ENCODE measurements around the gene DAPK2. TPM values are rescaled to one million over a fixed set of nuclear protein-coding genes. Genes with fewer than 3 reads are reported as not detected.

Gene DAPK2
- total RNA-seq, 1 experiment from 2014 or later = 1.4 TPM

GRCh38 chr15:63915209-63915872 is 130.9 kb downstream of the DAPK2 start:
- no peaks in the 10 kb centered on the region for H3K27me3 Mint-ChIP-seq (ENCODE audit: insufficient read depth, unreplicated experiment)
- no peaks in the 10 kb centered on the region for H3K9me3 Mint-ChIP-seq (ENCODE audit: unreplicated experiment)
- no peak overlapping the region for H3K4me3 ChIP-seq (ENCODE audit: low read depth, low read length)
- TF ChIP-seq, protein P1, sequence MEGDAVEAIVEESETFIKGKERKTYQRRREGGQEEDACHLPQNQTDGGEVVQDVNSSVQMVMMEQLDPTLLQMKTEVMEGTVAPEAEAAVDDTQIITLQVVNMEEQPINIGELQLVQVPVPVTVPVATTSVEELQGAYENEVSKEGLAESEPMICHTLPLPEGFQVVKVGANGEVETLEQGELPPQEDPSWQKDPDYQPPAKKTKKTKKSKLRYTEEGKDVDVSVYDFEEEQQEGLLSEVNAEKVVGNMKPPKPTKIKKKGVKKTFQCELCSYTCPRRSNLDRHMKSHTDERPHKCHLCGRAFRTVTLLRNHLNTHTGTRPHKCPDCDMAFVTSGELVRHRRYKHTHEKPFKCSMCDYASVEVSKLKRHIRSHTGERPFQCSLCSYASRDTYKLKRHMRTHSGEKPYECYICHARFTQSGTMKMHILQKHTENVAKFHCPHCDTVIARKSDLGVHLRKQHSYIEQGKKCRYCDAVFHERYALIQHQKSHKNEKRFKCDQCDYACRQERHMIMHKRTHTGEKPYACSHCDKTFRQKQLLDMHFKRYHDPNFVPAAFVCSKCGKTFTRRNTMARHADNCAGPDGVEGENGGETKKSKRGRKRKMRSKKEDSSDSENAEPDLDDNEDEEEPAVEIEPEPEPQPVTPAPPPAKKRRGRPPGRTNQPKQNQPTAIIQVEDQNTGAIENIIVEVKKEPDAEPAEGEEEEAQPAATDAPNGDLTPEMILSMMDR (IDR thresholded peaks at IDR 0.05; ENCODE audit: insufficient read depth in 1 of 2, low read depth in 1 of 2, low read length in 1 of 2, severe bottlenecking in 1 of 2, unreplicated experiment in 1 of 2) = no peak
- no peak overlapping the region for H3K4me3 Mint-ChIP-seq (ENCODE audit: unreplicated experiment)
- no peak overlapping the region for H3K27ac Mint-ChIP-seq (ENCODE audit: unreplicated experiment)
- H3K27me3 ChIP-seq (replicated peaks; ENCODE audit: control insufficient read depth, insufficient read depth, low read length) = no peaks in the 10 kb centered on the region; the same call in 1 of the 2 replicates
- BruUV-seq (replicated peaks) = no TSS peak
- POLR2A ChIA-PET = no interaction called here
- H3K9me3 ChIP-seq = no peaks in the 10 kb centered on the region
- H3K36me3 ChIP-seq (ENCODE audit: control insufficient read depth, insufficient read depth, low read length) = no peaks in the 10 kb centered on the region; the same call in 1 of the 2 replicates
- no peaks in the 10 kb centered on the region for H3K36me3 Mint-ChIP-seq (ENCODE audit: insufficient read depth, unreplicated experiment)
- peaks cover 4% of the 10 kb centered on the region; the same call in 1 of the 2 replicates for H3K4me1 ChIP-seq
- peaks cover 12% of the 10 kb centered on the region for H3K4me1 Mint-ChIP-seq (ENCODE audit: low read depth, unreplicated experiment)
- CTCF ChIA-PET = no interaction called here
- intact Hi-C loops (cut with micrococcal nuclease; ENCODE audit: unreplicated experiment) = loop anchor here (10.0 kb wide), 1 partner anchor 129 kb away; the partner anchor contains the start of gene DAPK2
- no peak for DNase-seq

DNA sequence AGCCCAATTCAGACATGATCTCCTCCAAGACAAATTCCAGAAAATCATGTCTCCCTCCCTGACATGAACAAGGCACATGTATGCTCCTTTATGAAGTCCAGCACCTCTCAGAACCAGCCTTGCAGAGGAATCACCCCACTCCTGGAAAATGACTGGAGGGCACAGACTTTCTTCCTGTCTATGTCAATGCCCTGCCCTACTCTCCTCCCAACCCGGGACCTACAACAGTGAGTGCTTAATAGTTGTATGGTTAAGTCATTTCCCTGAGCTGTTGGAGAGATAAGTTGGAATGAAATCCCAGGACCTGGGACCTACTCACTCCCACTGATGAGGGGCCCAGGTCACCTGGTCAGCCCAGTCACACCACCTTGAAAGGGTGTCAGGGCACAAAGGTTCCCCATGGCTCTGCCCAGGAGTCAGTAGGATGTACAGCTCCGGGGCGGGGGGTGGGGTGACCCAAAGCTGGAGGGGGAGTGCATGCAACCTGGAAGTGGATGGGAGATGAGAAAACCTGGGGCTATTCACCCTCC is 132.4 kb downstream of the DAPK2 start:
- Histone ChIP-seq H3K4me1 (peaks cover 4% of the 10 kb centered on the region; the same call in 1 of the 2 replicates), H3K27me3 (replicated peaks; ENCODE audit: control insufficient read depth, insufficient read depth, low read length) (no peaks in the 10 kb centered on the region; the same call in 1 of the 2 replicates), H3K36me3 (ENCODE audit: control insufficient read depth, insufficient read depth, low read length) (no peaks in the 10 kb centered on the region; the same call in 1 of the 2 replicates), H3K4me3 (ENCODE audit: low read depth, low read length) (no peak overlapping the region), H3K9me3 (no peaks in the 10 kb centered on the region)
- Mint-ChIP-seq H3K9me3 (ENCODE audit: unreplicated experiment) (no peaks in the 10 kb centered on the region), H3K27ac (ENCODE audit: unreplicated experiment) (no peak overlapping the region), H3K4me1 (ENCODE audit: low read depth, unreplicated experiment) (peaks cover 12% of the 10 kb centered on the region), H3K4me3 (ENCODE audit: unreplicated experiment) (no peak overlapping the region), H3K36me3 (ENCODE audit: insufficient read depth, unreplicated experiment) (no peaks in the 10 kb centered on the region), H3K27me3 (ENCODE audit: insufficient read depth, unreplicated experiment) (no peaks in the 10 kb centered on the region)
- TF ChIP-seq, protein P1 (IDR thresholded peaks at IDR 0.05; ENCODE audit: insufficient read depth in 1 of 2, low read depth in 1 of 2, low read length in 1 of 2, severe bottlenecking in 1 of 2, unreplicated experiment in 1 of 2) = no peak
- BruUV-seq (replicated peaks) = no TSS peak
- intact Hi-C loops (cut with micrococcal nuclease; ENCODE audit: unreplicated experiment) = loop anchor here (10.0 kb wide), 1 partner anchor 131 kb away; the partner anchor contains the start of gene DAPK2
- POLR2A ChIA-PET = no interaction called here
- no peak for DNase-seq
- CTCF ChIA-PET = interaction anchor here (0.6 kb wide), 1 partner anchor 162 kb away, joined by 5 read pairs; no protein-coding TSS in a partner anchor

DNA sequence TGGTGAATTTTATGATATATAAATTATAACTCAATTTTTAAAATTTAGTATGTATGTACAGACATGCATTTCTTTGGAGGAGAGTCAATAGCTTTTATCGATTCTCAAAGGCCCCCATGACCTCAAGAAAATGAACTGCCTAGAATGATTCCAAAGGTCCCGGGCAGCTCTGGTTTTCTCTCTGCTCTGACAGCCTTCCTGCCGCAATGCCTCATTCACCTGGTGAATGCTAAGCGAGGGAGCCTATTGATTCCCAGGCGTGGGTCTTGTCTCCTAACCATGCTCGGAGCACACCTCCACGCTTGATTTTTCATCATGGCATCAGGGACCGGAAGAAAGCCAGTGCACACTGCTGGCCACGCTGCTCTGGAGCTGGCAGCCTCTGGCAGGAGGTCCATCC is 132.9 kb downstream of the DAPK2 start:
- H3K27me3 Mint-ChIP-seq (ENCODE audit: insufficient read depth, unreplicated experiment) = no peaks in the 10 kb centered on the region
- POLR2A ChIA-PET = no interaction called here
- CTCF ChIA-PET = no interaction called here
- no peaks in the 10 kb centered on the region for H3K36me3 Mint-ChIP-seq (ENCODE audit: insufficient read depth, unreplicated experiment)
- DNase-seq = no peak
- no peaks in the 10 kb centered on the region for H3K9me3 ChIP-seq
- no peaks in the 10 kb centered on the region for H3K9me3 Mint-ChIP-seq (ENCODE audit: unreplicated experiment)
- no peaks in the 10 kb centered on the region; the same call in 1 of the 2 replicates for H3K36me3 ChIP-seq (ENCODE audit: control insufficient read depth, insufficient read depth, low read length)
- H3K27me3 ChIP-seq (replicated peaks; ENCODE audit: control insufficient read depth, insufficient read depth, low read length) = no peaks in the 10 kb centered on the region; the same call in 1 of the 2 replicates
- H3K4me1 ChIP-seq = peaks cover 4% of the 10 kb centered on the region; the same call in 1 of the 2 replicates
- no peak overlapping the region for H3K4me3 Mint-ChIP-seq (ENCODE audit: unreplicated experiment)
- TF ChIP-seq, protein P1 (IDR thresholded peaks at IDR 0.05; ENCODE audit: insufficient read depth in 1 of 2, low read depth in 1 of 2, low read length in 1 of 2, severe bottlenecking in 1 of 2, unreplicated experiment in 1 of 2) = no peak
- intact Hi-C loops (cut with micrococcal nuclease; ENCODE audit: unreplicated experiment) = loop anchor here (10.0 kb wide), 1 partner anchor 131 kb away; the partner anchor contains the start of gene DAPK2
- H3K27ac Mint-ChIP-seq (ENCODE audit: unreplicated experiment) = no peak overlapping the region
- H3K4me1 Mint-ChIP-seq (ENCODE audit: low read depth, unreplicated experiment) = peaks cover 12% of the 10 kb centered on the region
- no peak overlapping the region for H3K4me3 ChIP-seq (ENCODE audit: low read depth, low read length)
- no TSS peak for BruUV-seq (replicated peaks)
